Measurements from ENCODE around the gene LRRC66.

Gene LRRC66

GRCh38 chr4:52006887-52007286 lies 13.3 kb downstream of the LRRC66 start:
- DNase-seq, result no peak

DNA sequence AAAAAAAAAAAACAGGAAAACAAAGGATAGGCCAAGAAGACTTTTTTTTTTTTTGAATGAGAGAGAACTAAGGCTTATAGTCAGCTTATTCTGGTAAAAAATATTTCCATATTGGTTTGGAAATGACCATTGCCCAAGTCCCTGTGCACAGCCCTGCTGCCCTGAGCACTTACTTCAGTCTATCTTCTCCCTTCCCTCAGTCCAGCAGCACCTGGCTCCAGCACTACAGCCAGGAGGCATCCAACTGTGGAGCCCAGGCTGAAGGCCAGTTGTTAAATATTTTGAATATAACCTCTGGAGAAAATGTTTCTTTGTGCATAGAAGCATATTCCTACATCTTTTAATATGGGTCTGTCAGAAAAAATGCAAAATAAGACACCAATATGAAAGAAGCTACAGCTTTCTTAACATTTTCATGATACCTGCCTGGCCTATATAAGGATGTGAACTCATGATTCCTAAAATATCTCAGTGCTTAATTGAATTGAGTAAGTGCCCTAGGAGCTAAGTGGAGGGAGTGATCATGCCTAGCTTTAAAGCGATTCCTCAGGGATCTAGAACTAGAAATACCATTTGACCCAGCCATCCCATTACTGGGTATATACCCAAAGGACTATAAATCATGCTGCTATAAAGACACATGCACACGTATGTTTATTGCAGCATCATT lies 14.4 kb downstream of the LRRC66 start:
- no peak for DNase-seq

DNA sequence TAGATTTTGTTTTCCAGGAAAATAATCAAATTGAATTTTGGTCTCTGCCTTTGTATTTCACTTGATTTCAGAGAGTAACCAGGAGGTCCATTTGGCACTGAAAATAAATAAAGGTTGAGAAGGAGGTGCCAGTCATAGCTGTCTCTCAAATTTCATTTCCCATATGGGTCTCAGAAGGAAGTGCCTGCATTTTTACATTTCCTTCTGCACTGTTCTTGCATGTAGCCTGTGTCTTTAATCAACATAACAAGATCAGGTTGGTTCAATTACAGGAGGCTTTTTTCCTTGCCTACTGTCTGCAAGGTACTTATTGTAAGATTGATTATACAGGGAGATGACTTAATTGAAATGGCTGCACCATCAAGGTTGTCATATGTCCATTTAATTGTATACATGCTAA lies 15.7 kb downstream of the LRRC66 start:
- no peak for DNase-seq

DNA sequence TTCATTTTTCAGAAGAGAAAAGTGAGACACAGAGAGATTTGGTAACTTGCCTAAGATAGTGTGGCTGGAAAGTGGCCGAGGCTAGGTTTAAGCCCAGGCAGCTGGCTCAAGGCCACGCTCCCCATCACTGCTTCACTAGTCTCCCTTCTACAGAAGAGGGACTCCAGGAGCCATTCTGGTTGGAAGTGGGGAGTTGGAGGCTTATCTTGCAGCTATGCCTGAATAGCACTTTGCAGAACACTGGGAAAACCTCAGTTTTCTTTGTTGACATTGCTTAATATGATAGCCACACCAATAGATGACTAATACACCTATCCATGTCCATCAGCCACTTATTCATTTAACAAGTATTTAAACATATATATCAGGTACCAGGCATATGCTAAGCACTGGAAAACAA lies 18.5 kb downstream of the LRRC66 start:
- DNase-seq, result no peak

- DNase-seq, result no peak
These were observed 20.9 kb downstream of the LRRC66 start for GRCh38 chr4:51999250-51999649.

- DNase-seq, result no peak
These were observed 21.3 kb downstream of the LRRC66 start for GRCh38 chr4:51998837-51999236.

- no peak for DNase-seq
These were observed 22.5 kb downstream of the LRRC66 start for GRCh38 chr4:51997647-51998046.

DNA sequence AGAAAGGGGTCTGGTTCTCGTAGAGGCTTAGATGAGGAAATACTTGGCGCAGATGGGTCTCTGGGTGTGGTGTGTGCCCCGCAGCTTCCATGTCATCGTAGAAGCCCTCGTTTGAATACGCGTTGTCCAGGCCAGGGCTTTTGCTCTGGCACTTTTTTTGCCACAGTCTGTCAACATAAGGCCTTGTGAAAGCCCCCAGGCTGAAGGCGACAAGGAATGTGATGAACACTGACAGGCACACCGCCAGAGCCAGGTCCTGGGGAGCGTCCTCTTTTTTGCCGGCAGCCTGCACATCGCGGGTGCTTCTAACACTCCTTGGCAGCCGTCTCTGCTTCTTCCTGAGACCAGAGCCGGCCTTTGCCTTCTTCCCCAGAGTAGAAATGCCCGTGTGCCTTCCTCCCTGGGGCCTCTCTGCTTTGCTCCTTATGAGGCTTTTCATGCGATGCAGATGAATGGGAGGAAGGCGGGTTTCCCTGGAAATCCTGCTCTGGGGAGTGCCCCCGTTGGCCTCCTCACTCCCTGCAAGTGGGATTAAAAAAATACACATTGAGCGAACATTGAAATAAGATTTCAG lies 24.4 kb downstream of the LRRC66 start:
- no peak for DNase-seq

- no peak for DNase-seq
These were observed 54.3 kb downstream of the LRRC66 start for GRCh38 chr4:51965862-51966261.

DNA sequence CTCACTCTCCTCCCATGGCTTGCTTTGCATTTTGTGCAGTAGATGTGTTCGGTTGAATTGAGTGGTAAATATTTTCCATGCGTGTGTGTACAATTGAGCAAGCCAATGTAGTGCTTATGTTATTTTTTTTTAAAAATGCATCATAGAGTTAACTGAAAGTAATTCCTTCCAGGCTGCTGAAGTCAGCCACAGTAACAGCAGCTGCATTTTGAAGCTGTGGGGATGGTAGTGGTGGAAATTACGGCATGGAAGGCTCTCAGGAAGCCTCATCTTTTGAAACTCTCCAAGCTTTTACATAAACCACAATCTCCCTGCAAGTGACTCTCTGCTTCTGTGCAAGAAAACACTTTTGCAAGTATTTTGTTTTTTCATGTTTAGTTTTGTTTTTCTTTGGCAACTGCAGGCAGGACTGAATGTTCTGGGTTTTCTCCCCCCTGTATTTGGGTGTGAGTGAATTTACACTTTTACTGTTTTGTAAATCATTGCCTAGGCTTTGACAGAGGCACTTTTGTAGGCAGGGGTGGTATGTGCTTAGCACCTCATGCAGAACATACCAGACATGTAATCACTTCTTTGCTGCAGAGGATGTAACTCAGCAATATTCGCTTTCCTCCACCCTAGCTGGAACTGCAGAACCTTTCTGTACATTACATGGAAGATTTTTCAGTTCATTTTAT lies 56.2 kb downstream of the LRRC66 start:
- DNase-seq, result no peak

GRCh38 chr4:51960486-51960885 lies 59.7 kb downstream of the LRRC66 start:
- no peak for DNase-seq

- no peak for DNase-seq
These were observed 61.8 kb downstream of the LRRC66 start for GRCh38 chr4:51958199-51958968.
